Breast epithelium (tissue), 4 donors: ENCODE measurements around the gene SPEM2. TPM values are rescaled to one million over a fixed set of nuclear protein-coding genes. Genes with fewer than 3 reads are reported as not detected.

Experiments used
- DNase-seq, 2 donors: peaks; one replicate each; pipeline ENCODE4 v3.0.0-alpha.2; 2019; ENCODE audit warnings: low spot score in 2 of 2
- H3K27ac ChIP-seq, 2 donors: fragments of 200-600 bp; sonication (generic) in 1 of 2; one replicate each; pipeline ENCODE4 v1.5.1; 2016 to 2019; ENCODE audit warnings: mild to moderate bottlenecking in 1 of 2
- H3K27me3 ChIP-seq, 2 donors: fragments of 200-600 bp; sonication (generic) in 1 of 2; one replicate each; pipeline versions ENCODE4 v1.5.1 to v1.6.0; 2017 to 2019; ENCODE audit warnings: control low read depth in 1 of 2, mild to moderate bottlenecking in 1 of 2
- H3K36me3 ChIP-seq: fragments of 200-600 bp; one replicate; pipeline ENCODE4 v1.5.1; 2019
- H3K4me1 ChIP-seq, 2 donors: fragments of 200-600 bp; sonication (generic); one replicate each; pipeline ENCODE4 v1.5.1; 2016 to 2019; ENCODE audit warnings: control low read depth in 1 of 2
- H3K4me3 ChIP-seq, 3 donors: fragments of 200-600 bp; sonication (generic); 1 replicate in 2 of 3; 2 replicates in 1 of 3; pipeline ENCODE4 v1.5.1; 2016 to 2019; ENCODE audit warnings: mild to moderate bottlenecking in 3 of 3, moderate library complexity in 2 of 3
- H3K9me3 ChIP-seq, 2 donors: fragments of 200-600 bp; sonication (generic) in 1 of 2; one replicate each; pipeline ENCODE4 v1.5.1; 2016 to 2019; ENCODE audit warnings: control low read depth in 1 of 2
- CTCF ChIP-seq, 3 donors: fragments of 450-650 bp; IDR thresholded peaks; one replicate each; pipeline ENCODE4 v1.5.1; 2016 to 2017; ENCODE audit warnings: antibody characterized with exemption in 3 of 3, mild to moderate bottlenecking in 3 of 3, moderate library complexity in 3 of 3
- POLR2A ChIP-seq: fragments of 450-650 bp; IDR thresholded peaks from one replicate; pipeline ENCODE4 v1.6.1; 2016; ENCODE audit warnings: antibody characterized with exemption, mild to moderate bottlenecking, moderate library complexity
- POLR2AphosphoS5 ChIP-seq, 3 donors: sonication (generic); formaldehyde crosslinking; IDR thresholded peaks; one replicate each; pipeline ENCODE4 v1.6.1; 2017; ENCODE audit warnings: antibody characterized with exemption in 3 of 3
- intact Hi-C: fragments of 100-400 bp; cut with DNase I; formaldehyde crosslinking; loops from one replicate; pipeline ENCODE4 v1.15.1; 2023; ENCODE audit warnings: low total_unique reads
- total RNA-seq, 3 donors: library from RNA; depleted of rRNA; stranded (reverse); fragments of >200 nt; gene quantifications; one replicate each; pipeline ENCODE4 v1.1.0, GENCODE V29; 2016

The SPEM2 gene
- total RNA-seq, 3 donors from 2014 or later = not detected

GRCh38 chr17:7423679-7424078 is 1.7 kb upstream of the SPEM2 start:
- TF ChIP-seq POLR2AphosphoS5 (IDR thresholded peaks at IDR 0.05) = no peak
- TF ChIP-seq POLR2A = no peak
- no peak for TF ChIP-seq CTCF (IDR thresholded peaks at IDR 0.05)

GRCh38 chr17:7425756-7426155 is 340 bp downstream of the SPEM2 start:
- intact Hi-C loops = no loop called here
- Histone ChIP-seq H3K27ac (no peak overlapping the region), H3K4me1 (no peaks in the 10 kb centered on the region), H3K4me3 (no peak overlapping the region), H3K9me3 (no peaks in the 10 kb centered on the region), H3K36me3 (no peaks in the 10 kb centered on the region), H3K27me3 (no peaks in the 10 kb centered on the region)
- TF ChIP-seq POLR2A (no peak), POLR2AphosphoS5 (IDR thresholded peaks at IDR 0.05) (no peak), CTCF (IDR thresholded peaks at IDR 0.05) (no peak)
- no peak for DNase-seq

More at GRCh38 chr17:7423679-7424078, 1.7 kb upstream of the SPEM2 start:
- Histone ChIP-seq H3K27me3 (no peaks in the 10 kb centered on the region), H3K9me3 (no peaks in the 10 kb centered on the region), H3K36me3 (no peaks in the 10 kb centered on the region), H3K4me1 (no peaks in the 10 kb centered on the region), H3K27ac (no peak overlapping the region), H3K4me3 (no peak overlapping the region)
- DNase-seq = no peak
- intact Hi-C loops = no loop called here

- Histone ChIP-seq H3K27ac (no peak overlapping the region), H3K27me3 (no peaks in the 10 kb centered on the region), H3K4me3 (no peak overlapping the region), H3K4me1 (no peaks in the 10 kb centered on the region), H3K36me3 (no peaks in the 10 kb centered on the region), H3K9me3 (no peaks in the 10 kb centered on the region)
- DNase-seq = no peak
- intact Hi-C loops = no loop called here
- TF ChIP-seq CTCF (IDR thresholded peaks at IDR 0.05) (no peak), POLR2A (no peak), POLR2AphosphoS5 (IDR thresholded peaks at IDR 0.05) (no peak)
Observed at GRCh38 chr17:7426203-7426863, 917 bp downstream of the SPEM2 start.

GRCh38 chr17:7426896-7427489 is 1.6 kb downstream of the SPEM2 start:
- TF ChIP-seq POLR2AphosphoS5 (IDR thresholded peaks at IDR 0.05) (no peak), CTCF (IDR thresholded peaks at IDR 0.05) (no peak), POLR2A (no peak)
- H3K4me3 ChIP-seq = no peak overlapping the region
- no peak overlapping the region for H3K27ac ChIP-seq
- H3K27me3 ChIP-seq = no peaks in the 10 kb centered on the region
- no peak for DNase-seq
- intact Hi-C loops = loop anchor here (1.0 kb wide), 1 partner anchor 41 kb away; no protein-coding TSS in a partner anchor
- no peaks in the 10 kb centered on the region for H3K9me3 ChIP-seq
- H3K4me1 ChIP-seq = no peaks in the 10 kb centered on the region
- no peaks in the 10 kb centered on the region for H3K36me3 ChIP-seq

GRCh38 chr17:7427549-7427948 is 2.1 kb downstream of the SPEM2 start:
- no peak overlapping the region for H3K4me3 ChIP-seq
- H3K4me1 ChIP-seq = no peaks in the 10 kb centered on the region
- no peaks in the 10 kb centered on the region for H3K36me3 ChIP-seq
- intact Hi-C loops = loop anchor here (1.0 kb wide), 1 partner anchor 41 kb away; no protein-coding TSS in a partner anchor
- no peaks in the 10 kb centered on the region for H3K27me3 ChIP-seq
- no peak for DNase-seq
- no peak overlapping the region for H3K27ac ChIP-seq
- TF ChIP-seq CTCF (IDR thresholded peaks at IDR 0.05) (no peak), POLR2AphosphoS5 (IDR thresholded peaks at IDR 0.05) (no peak), POLR2A (no peak)
- no peaks in the 10 kb centered on the region for H3K9me3 ChIP-seq
